Coronary artery (tissue), 2 donors: ENCODE results near the gene ALOX5.
A peak's percentile ranks its signal among the peaks of the same experiment; 100 is the strongest.

Experiments used
- DNase-seq: peaks from one replicate; pipeline ENCODE4 v3.0.0-alpha.2; 2017; ENCODE audit warnings: low spot score
- H3K27ac ChIP-seq, 2 donors: fragments of 200-600 bp; sonication (generic); one replicate each; pipeline ENCODE4 v1.5.1; 2016 to 2019
- H3K4me3 ChIP-seq: fragments of 200-600 bp; sonication (generic); 2 replicates; pipeline ENCODE4 v1.5.1; 2016; ENCODE audit warnings: mild to moderate bottlenecking, moderate library complexity
- TF ChIP-seq, protein P1 (sequence below): fragments of 200-600 bp; sonication (generic); IDR thresholded peaks from one replicate; pipeline ENCODE4 v1.5.1; 2019; ENCODE audit warnings: antibody characterized with exemption

The ALOX5 gene

DNA sequence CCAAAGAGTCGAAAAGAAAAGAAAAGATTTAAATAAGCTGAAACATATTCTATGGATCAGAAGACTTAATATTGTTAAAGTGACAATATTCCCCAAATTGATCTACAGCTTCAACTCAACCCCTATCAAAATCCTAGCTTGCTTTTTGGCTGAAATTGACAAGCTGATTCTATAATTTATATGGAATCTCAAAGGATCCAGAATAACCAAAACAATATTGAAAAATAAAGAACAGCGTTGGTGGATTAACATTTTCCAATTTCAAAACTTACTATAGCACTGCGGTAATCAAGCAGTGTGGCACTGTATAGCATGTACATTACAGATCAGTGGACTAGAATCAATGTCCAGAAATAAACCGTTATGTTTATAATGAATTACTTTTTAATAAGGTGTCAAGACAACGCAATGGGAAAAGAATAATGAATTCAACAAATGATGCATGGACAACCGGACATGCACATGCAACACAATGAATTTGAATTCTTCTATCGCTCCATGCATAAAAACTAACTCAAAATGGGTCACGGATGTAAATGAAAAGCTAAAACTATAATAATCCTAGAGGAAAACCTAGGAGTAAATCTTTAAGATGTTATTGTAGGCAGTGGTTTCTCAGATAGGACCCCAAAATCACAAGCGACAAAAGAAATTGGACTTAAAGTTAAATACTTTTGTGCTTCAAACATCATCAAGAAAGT lies 1.6 kb upstream of the ALOX5 start:
- no peak for DNase-seq

DNA sequence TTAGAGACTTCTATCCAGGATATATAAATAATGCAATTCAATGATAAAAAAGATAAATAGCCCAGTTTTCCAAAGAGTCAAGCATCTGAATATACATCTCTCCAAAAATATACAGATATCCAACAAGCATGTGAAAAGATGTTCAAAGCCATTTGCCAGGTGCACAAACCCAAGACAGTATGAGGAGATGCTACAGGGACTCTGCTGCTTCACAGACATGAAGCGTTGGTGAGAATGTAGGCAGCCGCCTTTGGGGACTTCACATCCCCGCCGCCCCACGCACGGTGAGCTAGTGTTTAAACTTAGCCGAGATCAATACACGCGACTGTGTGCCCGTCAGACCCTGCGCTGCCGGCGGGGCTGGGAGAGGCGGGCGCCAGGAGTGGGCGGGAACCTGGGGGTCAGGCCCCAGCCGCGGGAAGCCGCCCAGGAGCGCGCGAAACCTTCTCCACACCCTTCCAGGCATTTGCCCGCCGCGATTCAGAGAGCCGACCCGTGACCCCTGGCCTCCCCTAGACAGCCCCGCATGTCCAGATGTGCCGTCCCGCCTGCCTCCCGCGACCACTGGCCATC lies 927 bp upstream of the ALOX5 start:
- Histone ChIP-seq H3K4me3 (peak overlapping the region; percentile 78), H3K27ac (no peak overlapping the region)
- TF ChIP-seq, protein P1, sequence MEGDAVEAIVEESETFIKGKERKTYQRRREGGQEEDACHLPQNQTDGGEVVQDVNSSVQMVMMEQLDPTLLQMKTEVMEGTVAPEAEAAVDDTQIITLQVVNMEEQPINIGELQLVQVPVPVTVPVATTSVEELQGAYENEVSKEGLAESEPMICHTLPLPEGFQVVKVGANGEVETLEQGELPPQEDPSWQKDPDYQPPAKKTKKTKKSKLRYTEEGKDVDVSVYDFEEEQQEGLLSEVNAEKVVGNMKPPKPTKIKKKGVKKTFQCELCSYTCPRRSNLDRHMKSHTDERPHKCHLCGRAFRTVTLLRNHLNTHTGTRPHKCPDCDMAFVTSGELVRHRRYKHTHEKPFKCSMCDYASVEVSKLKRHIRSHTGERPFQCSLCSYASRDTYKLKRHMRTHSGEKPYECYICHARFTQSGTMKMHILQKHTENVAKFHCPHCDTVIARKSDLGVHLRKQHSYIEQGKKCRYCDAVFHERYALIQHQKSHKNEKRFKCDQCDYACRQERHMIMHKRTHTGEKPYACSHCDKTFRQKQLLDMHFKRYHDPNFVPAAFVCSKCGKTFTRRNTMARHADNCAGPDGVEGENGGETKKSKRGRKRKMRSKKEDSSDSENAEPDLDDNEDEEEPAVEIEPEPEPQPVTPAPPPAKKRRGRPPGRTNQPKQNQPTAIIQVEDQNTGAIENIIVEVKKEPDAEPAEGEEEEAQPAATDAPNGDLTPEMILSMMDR = no peak
- DNase-seq = no peak

More for the DNA sequence above, 1.6 kb upstream of the ALOX5 start:
- Histone ChIP-seq H3K27ac (no peak overlapping the region), H3K4me3 (no peak overlapping the region)
- TF ChIP-seq, protein P1 = no peak

DNA sequence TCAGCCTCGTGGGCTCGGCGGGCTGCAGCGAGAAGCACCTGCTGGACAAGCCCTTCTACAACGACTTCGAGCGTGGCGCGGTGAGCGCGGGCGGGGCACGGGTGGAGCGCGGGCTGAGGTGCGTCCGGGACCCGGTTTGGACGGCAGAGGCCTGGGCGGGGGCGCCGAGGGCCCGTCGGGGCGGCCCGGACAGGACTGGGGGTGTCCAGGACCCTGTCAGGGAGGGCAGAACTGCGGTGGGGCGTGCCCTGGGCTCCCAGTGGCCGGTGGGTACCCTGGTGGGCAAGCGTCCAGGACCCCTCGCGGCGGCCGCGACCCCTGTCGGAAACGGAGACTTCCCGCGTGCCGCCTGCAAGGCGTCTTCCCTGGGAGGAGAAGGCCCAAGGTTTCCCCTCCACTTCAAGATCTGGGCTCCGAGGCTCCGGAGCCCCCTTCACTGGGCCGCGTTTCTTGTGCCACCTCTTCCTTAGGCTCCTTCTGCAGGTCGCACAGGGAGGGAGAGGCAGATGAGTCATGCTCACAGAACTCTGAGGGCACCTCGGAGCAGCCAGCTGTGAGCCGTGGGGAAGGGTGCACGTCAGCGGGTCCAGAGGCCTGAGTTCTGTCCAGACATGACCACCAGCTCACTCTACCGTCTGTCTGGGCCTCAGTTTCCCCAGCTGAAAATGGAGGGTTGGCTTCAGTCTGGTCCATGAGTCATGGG lies 485 bp downstream of the ALOX5 start:
- DNase-seq = peak; percentile 73
- H3K27ac ChIP-seq = peak overlapping the region in 1 of 2 donors; percentile 80
- TF ChIP-seq, protein P1 = no peak
- H3K4me3 ChIP-seq = peak overlapping the region; percentile 78

DNA sequence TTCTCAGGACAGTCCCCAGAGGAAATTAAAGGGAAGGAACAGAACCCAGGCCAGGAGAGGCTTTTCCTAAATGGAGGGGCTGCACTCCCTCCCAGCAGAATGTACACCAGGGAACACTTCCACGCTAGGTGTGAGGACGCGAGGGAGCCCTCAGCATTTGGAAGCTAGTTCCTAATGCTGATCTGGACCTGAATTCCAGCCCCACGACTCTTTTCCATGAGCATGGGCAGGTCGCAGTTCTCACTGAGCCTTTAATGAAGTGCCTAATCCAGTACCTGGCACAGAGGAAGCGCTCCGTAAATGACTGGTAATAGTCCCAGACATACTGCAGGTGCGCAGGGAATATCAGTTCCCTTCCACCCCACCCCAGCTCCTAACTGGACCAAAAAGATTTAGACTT lies 1.1 kb downstream of the ALOX5 start:
- peak overlapping the region; percentile 78 for H3K4me3 ChIP-seq
- H3K27ac ChIP-seq = peak overlapping the region in 1 of 2 donors; percentile 80
- TF ChIP-seq, protein P1 = no peak
- no peak for DNase-seq

DNA sequence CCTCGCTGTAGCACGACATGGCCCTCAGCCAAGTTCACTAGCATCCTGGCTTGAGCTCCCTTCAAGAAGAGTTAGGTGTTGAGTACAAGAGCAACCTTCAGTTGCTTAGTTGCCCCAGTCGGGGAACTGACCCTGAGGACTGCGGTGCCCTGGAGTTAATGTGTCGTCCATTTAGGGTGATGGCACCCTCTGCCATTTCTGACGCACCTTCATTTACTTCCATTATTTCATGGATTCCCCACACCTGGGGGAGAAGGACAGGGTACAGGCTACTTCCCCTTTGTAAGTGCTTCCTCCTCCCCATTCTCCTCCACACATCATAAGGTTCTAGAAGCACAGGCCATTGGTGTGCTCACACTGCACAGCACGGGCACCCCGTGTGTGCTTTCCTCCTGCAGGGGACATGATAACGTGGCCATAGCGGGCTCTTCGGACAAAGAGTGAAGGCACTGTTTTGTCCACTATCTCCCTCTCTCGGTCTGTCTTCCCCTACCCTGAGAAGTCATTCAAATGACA lies 1.8 kb downstream of the ALOX5 start:
- Histone ChIP-seq H3K4me3 (no peak overlapping the region), H3K27ac (peak overlapping the region in 1 of 2 donors; percentile 54)
- TF ChIP-seq, protein P1 = no peak
- no peak for DNase-seq

DNA sequence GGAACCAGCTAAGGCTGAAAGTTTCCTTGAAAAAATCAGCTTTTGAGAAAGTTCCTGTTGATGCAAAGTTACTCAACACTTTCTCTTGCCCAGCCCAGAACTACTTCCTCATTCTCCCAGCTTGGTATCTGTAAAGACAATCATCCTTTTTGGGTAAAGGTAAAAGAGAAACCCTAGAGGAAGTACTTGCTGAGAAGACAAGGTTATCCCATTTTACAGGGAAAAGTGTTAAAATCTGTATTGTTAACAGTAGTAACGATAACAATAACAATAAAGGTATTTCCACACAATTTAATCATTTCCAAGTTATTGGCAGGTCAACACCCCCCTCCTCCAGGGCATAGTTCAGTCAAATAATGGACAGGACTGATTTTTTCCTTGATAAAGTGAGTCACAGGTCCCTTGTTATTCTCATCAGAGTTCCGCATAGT lies 2.4 kb downstream of the ALOX5 start:
- peak overlapping the region in 1 of 2 donors; percentile 54 for H3K27ac ChIP-seq
- H3K4me3 ChIP-seq = no peak overlapping the region
- no peak for DNase-seq
- TF ChIP-seq, protein P1 = no peak
